Measurements from ENCODE around the gene SYT4.

The SYT4 gene

GRCh38 chr18:43220691-43221090, 56.6 kb downstream of the SYT4 start:
- TF ChIP-seq CTCF (IDR thresholded peaks at IDR 0.05) (no peak), ZFX (IDR thresholded peaks at IDR 0.05; ENCODE audit: borderline replicate concordance) (no peak)
- no peak overlapping the region for H3K27ac ChIP-seq
